HepG2 (cell line): Measurements from ENCODE around the gene HNRNPC. TPM values are rescaled to one million over a fixed set of nuclear protein-coding genes. Genes with fewer than 3 reads are reported as not detected.
A peak's percentile ranks its signal among the peaks of the same experiment; 100 is the strongest.

ENCODE experiments used
- ATAC-seq: fragments of 200-7000 bp; cut with Tn5 transposase; 3 replicates; pipeline ENCODE4 v1.9.1; 2020; ENCODE audit warnings: mild to moderate bottlenecking, moderate library complexity
- BruUV-seq: library from RNA; stranded (reverse); fragments of 400-500 nt; replicated peaks from 2 replicates; lab custom pipeline; 2021; lab: Mats Ljungman, UMichigan
- CTCF ChIA-PET: fragments of 300-600 bp; formaldehyde crosslinking; extraction: SDS; loops from one replicate; lab custom pipeline; 2021; ENCODE audit warnings: low total read pairs, inconsistent platforms, low intra/inter-chr PET ratio; lab: Yijun Ruan, JAX
- POLR2A ChIA-PET: fragments of 350-600 bp; sonication (Branson Sonifier 250); formaldehyde crosslinking; loops from one replicate; lab custom pipeline; 2020; ENCODE audit warnings: antibody characterized with exemption, inconsistent platforms; lab: Yijun Ruan, JAX
- DNase-seq: peaks from one replicate; pipeline ENCODE4 v3.0.0-alpha.2; 2015; ENCODE audit warnings: low spot score
- FAIRE-seq: peaks from 3 replicates; lab custom pipeline; 2011; peaks lifted over from hg19 to GRCh38; lab: Jason Lieb, UNC
- H2AFZ ChIP-seq: one replicate; pipeline ENCODE4 v1.6.1; 2011; ENCODE audit warnings: low read length, inconsistent platforms
- H3K27ac ChIP-seq: fragments of 300-600 bp; 3 replicates; pipeline ENCODE4 v1.8.0; 2011; ENCODE audit warnings: mixed run types, mild to moderate bottlenecking, mixed read lengths, low read length, inconsistent platforms; ENCODE audit not compliant: insufficient read depth; ENCODE audit errors: extremely low read length
- H3K27me3 ChIP-seq, 2 experiments: fragments of 200-600 bp in 1 of 2; 2 replicates in 1 of 2; 3 replicates in 1 of 2; pipeline versions ENCODE4 v1.6.0 to v1.8.0; 2011; ENCODE audit warnings: low read length in 2 of 2, mild to moderate bottlenecking in 2 of 2, moderate library complexity in 2 of 2, inconsistent platforms in 1 of 2; ENCODE audit not compliant: insufficient read depth in 2 of 2, control insufficient read depth in 1 of 2
- H3K36me3 ChIP-seq, 2 experiments: fragments of 200-600 bp in 1 of 2; replicated peaks in 1 of 2; 2 replicates in 1 of 2; 3 replicates in 1 of 2; pipeline versions ENCODE4 v1.5.1 to v1.8.0; 2011; ENCODE audit warnings: low read length in 2 of 2, inconsistent platforms in 1 of 2; ENCODE audit not compliant: insufficient read depth in 2 of 2, control insufficient read depth in 1 of 2
- H3K4me1 ChIP-seq: 2 replicates; pipeline ENCODE4 v1.5.1; 2012; ENCODE audit warnings: low read length, inconsistent platforms; ENCODE audit not compliant: insufficient read depth
- H3K4me2 ChIP-seq: 2 replicates; pipeline ENCODE4 v1.6.0; 2011; ENCODE audit warnings: low read depth, low read length, inconsistent platforms
- H3K4me3 ChIP-seq, 3 experiments: fragments of 200-600 bp in 1 of 3; sonication (generic), shearing (Covaris generic) in 1 of 3; replicated peaks in 1 of 3; 2 replicates each; pipeline ENCODE4 v1.5.1; 2011 to 2016; ENCODE audit warnings: low read length in 3 of 3, inconsistent platforms in 2 of 3, low read depth in 2 of 3, mild to moderate bottlenecking in 2 of 3, control low read depth in 1 of 3, mixed read lengths in 1 of 3; ENCODE audit not compliant: insufficient read depth in 1 of 3
- H3K79me2 ChIP-seq: one replicate; pipeline ENCODE4 v1.6.1; 2011; ENCODE audit warnings: low read length, inconsistent platforms; ENCODE audit not compliant: insufficient read depth
- H3K9ac ChIP-seq: 2 replicates; pipeline ENCODE4 v1.6.0; 2011; ENCODE audit warnings: mild to moderate bottlenecking, low read depth, low read length, inconsistent platforms; ENCODE audit not compliant: insufficient read depth
- H3K9me3 ChIP-seq: 2 replicates; pipeline ENCODE4 v1.5.1; 2012; ENCODE audit warnings: mild to moderate bottlenecking, low read length
- H4K20me1 ChIP-seq: 2 replicates; pipeline ENCODE4 v1.6.0; 2011; ENCODE audit warnings: inconsistent platforms, mild to moderate bottlenecking, low read length, moderate library complexity; ENCODE audit not compliant: insufficient read depth
- CSRNP1 ChIP-seq: sonication (generic); formaldehyde crosslinking; IDR thresholded peaks from 2 replicates; pipeline ENCODE4 v1.8.1; 2023; ENCODE audit warnings: mild to moderate bottlenecking, missing genetic modification reagents
- FOXA1 ChIP-seq, 2 experiments: fragments of 450-650 bp in 1 of 2; sonication (generic) in 1 of 2; formaldehyde crosslinking in 1 of 2; IDR thresholded peaks; 2 replicates each; pipeline versions ENCODE4 v1.4.0 to v1.6.1; 2016 to 2020; ENCODE audit warnings: missing genetic modification reagents in 1 of 2
- GLI4 ChIP-seq: sonication (generic); formaldehyde crosslinking; IDR thresholded peaks from 2 replicates; pipeline ENCODE4 v1.5.1; 2020; ENCODE audit warnings: missing genetic modification reagents, mild to moderate bottlenecking, moderate library complexity, borderline replicate concordance
- JUN ChIP-seq: sonication (generic); formaldehyde crosslinking; IDR thresholded peaks from 2 replicates; pipeline ENCODE4 v1.4.0; 2020; ENCODE audit warnings: mild to moderate bottlenecking, missing genetic modification reagents
- KDM1A ChIP-seq: IDR thresholded peaks from 2 replicates; pipeline ENCODE4 v1.6.1; 2016; ENCODE audit warnings: missing compliant biosample characterization
- MAFG ChIP-seq: sonication (generic); formaldehyde crosslinking; IDR thresholded peaks from 2 replicates; pipeline ENCODE4 v1.5.1; 2020; ENCODE audit warnings: mild to moderate bottlenecking, missing genetic modification reagents
- MATR3 ChIP-seq: sonication (generic); formaldehyde crosslinking; IDR thresholded peaks from 2 replicates; pipeline ENCODE4 v1.4.0; 2020; ENCODE audit warnings: missing genetic modification reagents
- MBD4 ChIP-seq: IDR thresholded peaks from 2 replicates; pipeline ENCODE4 v1.6.1; 2012; ENCODE audit warnings: low read length, inconsistent platforms, borderline replicate concordance
- MIER2 ChIP-seq: IDR thresholded peaks from 2 replicates; pipeline ENCODE4 v1.6.1; 2016; ENCODE audit warnings: missing biosample characterization, missing genetic modification reagents
- MXD3 ChIP-seq: IDR thresholded peaks from 2 replicates; pipeline ENCODE4 v1.6.1; 2016; ENCODE audit warnings: mild to moderate bottlenecking, missing biosample characterization, missing genetic modification reagents
- PAF1 ChIP-seq: IDR thresholded peaks from 2 replicates; pipeline ENCODE4 v1.6.1; 2016; ENCODE audit warnings: missing genetic modification reagents, missing compliant biosample characterization
- POLR2A ChIP-seq, 2 experiments: IDR thresholded peaks; 2 replicates each; pipeline ENCODE4 v1.6.1; 2011; ENCODE audit warnings: low read depth in 2 of 2, low read length in 2 of 2, mild to moderate bottlenecking in 1 of 2, moderate library complexity in 1 of 2; ENCODE audit not compliant: insufficient read depth in 1 of 2
- POLR2AphosphoS2 ChIP-seq: IDR thresholded peaks from 2 replicates; pipeline ENCODE4 v1.6.1; 2011; ENCODE audit warnings: low read depth, low read length, improper control_type of control experiment
- POLR2AphosphoS5 ChIP-seq: IDR thresholded peaks from 2 replicates; pipeline ENCODE4 v1.6.1; 2012; ENCODE audit warnings: low read depth, low read length
- STAG1 ChIP-seq: sonication (generic); formaldehyde crosslinking; IDR thresholded peaks from 2 replicates; pipeline ENCODE4 v1.4.0; 2020; ENCODE audit warnings: missing genetic modification reagents
- TARDBP ChIP-seq: sonication (generic); formaldehyde crosslinking; IDR thresholded peaks from 2 replicates; pipeline ENCODE4 v1.8.0; 2022; ENCODE audit warnings: mild to moderate bottlenecking, missing genetic modification reagents
- TBX2 ChIP-seq: sonication (generic); formaldehyde crosslinking; IDR thresholded peaks from 2 replicates; pipeline ENCODE4 v1.5.0; 2020; ENCODE audit warnings: missing genetic modification reagents, mild to moderate bottlenecking, borderline replicate concordance
- ZKSCAN5 ChIP-seq: sonication (generic); formaldehyde crosslinking; IDR thresholded peaks from 2 replicates; pipeline ENCODE4 v1.5.1; 2020; ENCODE audit warnings: mild to moderate bottlenecking, missing genetic modification reagents
- ZNF160 ChIP-seq: sonication (generic); formaldehyde crosslinking; IDR thresholded peaks from 2 replicates; pipeline ENCODE4 v1.8.0; 2022; ENCODE audit warnings: mild to moderate bottlenecking, inconsistent platforms, missing genetic modification reagents
- ZNF235 ChIP-seq: sonication (generic); formaldehyde crosslinking; IDR thresholded peaks from 2 replicates; pipeline ENCODE4 v1.8.1; 2023; ENCODE audit warnings: mild to moderate bottlenecking, missing genetic modification reagents, borderline replicate concordance
- ZNF333 ChIP-seq: sonication (generic); formaldehyde crosslinking; IDR thresholded peaks from 2 replicates; pipeline ENCODE4 v1.4.0; 2020; ENCODE audit warnings: mild to moderate bottlenecking, missing genetic modification reagents, borderline replicate concordance
- ZNF614 ChIP-seq: IDR thresholded peaks from 2 replicates; pipeline ENCODE4 v1.6.1; 2018; ENCODE audit warnings: missing biosample characterization, missing genetic modification reagents, inconsistent platforms, borderline replicate concordance
- ZSCAN5A ChIP-seq: sonication (generic); formaldehyde crosslinking; IDR thresholded peaks from 2 replicates; pipeline ENCODE4 v1.8.0; 2022; ENCODE audit warnings: mild to moderate bottlenecking, missing genetic modification reagents, borderline replicate concordance
- WGBS: methylation state at CpG from one replicate; pipeline ENCODE4 v1.1.6; 2017; ENCODE audit warnings: low lambda C conversion rate; 5-methylcytosine and 5-hydroxymethylcytosine counted together
- in situ Hi-C: cut with HindIII; loops from 2 replicates; pipeline ENCODE4 v1.10.0; 2017; ENCODE audit warnings: low pct_unique_long_range_greater_than_20kb; ENCODE audit not compliant: extremely low pct_ligation_motif_present
- intact Hi-C: fragments of 100-400 bp; cut with micrococcal nuclease; formaldehyde crosslinking; loops from one replicate; pipeline ENCODE4 v1.10.0; 2022; ENCODE audit not compliant: unreplicated experiment
- polyA plus RNA-seq, 8 experiments: library from polyadenylated mRNA; depleted of rRNA in 3 of 8; stranded (reverse) in 7 of 8; unstranded in 1 of 8; fragments of >200 nt; fragmentation: Illumina TruSeq in 4 of 8; extraction: Trizol in 4 of 8; gene quantifications; 2 replicates each; pipeline versions ENCODE4 v1.2.1 to v1.2.3, GENCODE V29; 2011 to 2016; ENCODE audit warnings: low read depth in 4 of 8, missing spikeins in 1 of 8, mixed read lengths in 1 of 8; ENCODE audit not compliant: insufficient read depth in 1 of 8
- total RNA-seq, 5 experiments: library from RNA; depleted of rRNA; stranded (reverse); fragments of >200 nt; fragmentation: Illumina TruSeq; extraction: Trizol; gene quantifications; 2 replicates each; pipeline ENCODE4 v1.2.3, GENCODE V29; 2016; ENCODE audit warnings: low read depth in 1 of 5

HNRNPC gene
- total and polyA plus RNA-seq, 2 of the 13 experiments (the other 11 are each of a cell fraction or from before 2014, with no cell fraction given), result 628 to 1,099 TPM

GRCh38 chr14:21206753-21207684 is 62.2 kb downstream of the HNRNPC start:
- Histone ChIP-seq H3K4me1 (peaks cover 68% of the 10 kb centered on the region), H3K9ac (no peak overlapping the region), H3K4me3 (no peak overlapping the region), H3K9me3 (no peaks in the 10 kb centered on the region), H4K20me1 (peaks cover 36% of the 10 kb centered on the region), H3K27me3 (no peaks in the 10 kb centered on the region), H3K27ac (no peak overlapping the region), H3K4me2 (no peak overlapping the region), H2AFZ (no peak overlapping the region), H3K79me2 (no peaks in the 10 kb centered on the region), H3K36me3 (peaks cover 15 to 44% of the 10 kb centered on the region in 2 experiments)
- POLR2A ChIA-PET, result no interaction called here
- CTCF ChIA-PET, result no interaction called here
- in situ Hi-C loops, result no loop called here
- FAIRE-seq, result no peak
- BruUV-seq, result TSS peak; percentile 7
- ATAC-seq, result no peak
- no peak for DNase-seq
- intact Hi-C loops, result no loop called here
- 96% methylated on average over 4 of the region's 4 CpGs for WGBS
- no peak for TF ChIP-seq MXD3 (CRISPR knock-in tag)
- 0 out of 2 replicates have a peak, but pooled peaks have one; percentile 8 for TF ChIP-seq MBD4
- TF ChIP-seq TARDBP (CRISPR knock-in tag), result 0 out of 2 replicates have a peak, but pooled peaks have one; percentile 4
- peak in 1 of 2 experiments; percentile 35; a peak in 1 of 4 replicates for TF ChIP-seq POLR2A (IDR thresholded peaks at IDR 0.05; ENCODE audit: insufficient read depth in 1 of 2, low read depth in 2 of 2, low read length in 2 of 2)
- no peak for TF ChIP-seq JUN
- TF ChIP-seq ZNF160, result no peak
- no peak for TF ChIP-seq ZNF333 (CRISPR knock-in tag)
- TF ChIP-seq PAF1, result peak; percentile 96
- TF ChIP-seq POLR2AphosphoS5, result peak; percentile 37
- no peak for TF ChIP-seq ZNF235 (CRISPR knock-in tag)
- TF ChIP-seq MATR3 (CRISPR knock-in tag), result no peak
- TF ChIP-seq ZKSCAN5 (CRISPR knock-in tag), result no peak
- no peak for TF ChIP-seq GLI4
- TF ChIP-seq STAG1 (CRISPR knock-in tag), result no peak
- TF ChIP-seq ZSCAN5A (CRISPR knock-in tag), result no peak
- no peak for TF ChIP-seq FOXA1 (IDR thresholded peaks at IDR 0.05)
- TF ChIP-seq FOXA1 (CRISPR knock-in tag; IDR thresholded peaks at IDR 0.05), result no peak
- TF ChIP-seq KDM1A (CRISPR knock-in tag), result no peak
- no peak for TF ChIP-seq MAFG (CRISPR knock-in tag)
- TF ChIP-seq CSRNP1 (CRISPR knock-in tag), result no peak
- peak; percentile 83; the same call in 1 of the 2 replicates for TF ChIP-seq POLR2AphosphoS2
- no peak for TF ChIP-seq MIER2
- no peak for TF ChIP-seq ZNF614 (CRISPR knock-in tag)
- no peak for TF ChIP-seq TBX2 (CRISPR knock-in tag)
